Dermis microvascular lymphatic vessel endothelial cell (primary cell): ENCODE measurements around the gene RIGI. TPM values are rescaled to one million over a fixed set of nuclear protein-coding genes. Genes with fewer than 3 reads are reported as not detected.
"Not testable (repeated sequence)": the region's sequence is repeated elsewhere in the genome, so short reads cannot be mapped to it uniquely, and the experiment has no call there.

Experiments used
- DNase-seq, 2 donors: peaks; one replicate each; pipeline versions ENCODE4 v3.0.0 to v3.0.0-alpha.2; 2010; ENCODE audit warnings: low read depth in 2 of 2
- total RNA-seq: library from RNA; depleted of rRNA; stranded (reverse); fragments of >200 nt; gene quantifications from 2 replicates; pipeline ENCODE4 v1.2.1, GENCODE V29; 2014

Gene RIGI
- total RNA-seq, 1 donor from 2014 or later, result 15.3 TPM

DNA sequence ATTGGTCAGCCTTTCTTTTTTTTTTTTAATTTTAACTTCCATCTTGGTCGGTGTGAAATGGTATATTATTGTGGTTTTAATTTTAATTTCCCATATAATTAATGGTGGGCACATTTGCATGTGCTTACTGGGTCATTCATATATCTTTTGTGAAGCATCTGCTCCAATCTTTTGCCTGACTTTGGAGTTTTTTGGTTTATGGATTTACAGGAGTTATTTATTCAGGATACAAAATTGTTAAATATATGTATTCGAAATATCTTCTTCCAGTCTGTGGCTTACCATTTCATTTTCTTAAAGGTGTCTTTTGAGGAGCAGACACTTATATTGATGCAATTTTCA is 682 bp upstream of the RIGI start:
- DNase-seq, result no peak

DNA sequence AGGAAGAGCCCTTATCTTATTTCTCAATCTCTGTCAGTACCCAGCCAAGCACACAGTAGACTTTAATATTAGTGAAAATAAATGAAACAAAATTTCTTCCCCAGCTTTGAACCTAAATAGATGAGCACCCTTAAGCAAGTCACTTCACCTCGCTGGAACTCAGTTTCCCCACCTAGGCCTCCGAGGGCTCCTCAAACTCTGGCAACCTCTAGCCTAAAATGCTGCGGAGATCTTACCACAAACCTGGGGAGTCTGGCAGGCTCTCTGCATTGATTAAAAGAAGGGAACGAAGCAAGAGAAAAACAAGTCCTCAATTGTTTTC is 326 bp downstream of the RIGI start:
- no peak for DNase-seq

DNA sequence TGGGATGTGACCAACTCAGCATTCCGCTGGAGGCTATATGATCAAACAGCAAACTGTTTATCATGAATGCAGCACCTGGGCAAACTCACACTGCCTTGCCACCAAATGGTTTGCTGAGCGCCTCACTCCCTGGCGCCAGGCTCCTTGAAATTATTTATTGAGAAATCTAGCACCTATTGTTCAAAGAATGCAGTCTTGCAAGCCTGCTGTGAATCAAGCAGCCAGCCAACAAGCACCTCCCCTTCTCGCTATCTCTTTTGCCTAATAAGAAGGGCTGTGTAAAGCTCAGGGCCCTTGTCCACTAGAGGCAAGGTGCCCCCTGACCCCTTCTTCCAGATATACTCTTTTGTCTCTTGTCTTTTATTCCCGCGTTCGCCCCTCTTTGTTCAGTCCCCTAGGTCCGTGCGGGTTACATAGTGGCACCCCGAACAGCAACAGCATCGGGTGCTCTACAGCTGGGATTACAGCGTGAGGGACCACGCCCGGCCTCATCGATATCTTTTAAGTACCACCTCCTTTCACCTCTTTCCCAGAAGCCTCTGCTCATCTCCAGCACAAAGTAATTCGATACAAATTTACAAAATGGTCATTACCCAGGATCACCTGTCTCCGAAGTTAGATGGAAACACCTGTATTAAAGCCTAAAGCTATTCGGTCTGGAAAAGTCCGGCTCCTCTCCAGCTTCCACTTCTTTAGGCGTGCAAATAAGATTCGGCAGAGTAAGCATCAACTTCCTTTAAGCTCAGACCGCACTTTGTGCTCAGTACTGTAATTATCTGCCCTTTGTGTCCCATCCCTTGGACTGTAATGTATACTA is 896 bp downstream of the RIGI start:
- peak in 1 of 2 donors; percentile 29 for DNase-seq

DNA sequence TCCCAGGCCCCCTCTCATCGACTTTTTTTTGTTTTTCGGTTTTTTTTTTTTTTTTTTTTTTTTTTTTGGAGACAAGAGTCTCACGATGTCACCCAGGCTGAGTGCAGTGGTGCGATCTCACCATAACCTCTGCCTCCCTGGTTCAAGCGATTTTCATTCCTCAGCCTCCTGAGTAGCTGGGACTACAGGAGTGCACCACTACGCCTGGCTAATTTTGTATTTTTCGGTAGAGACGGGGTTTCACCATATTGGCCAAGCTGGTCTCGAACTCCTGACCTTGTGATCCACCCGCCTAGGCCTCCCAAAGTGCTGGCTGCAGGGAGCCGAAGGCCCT is 1.5 kb downstream of the RIGI start:
- DNase-seq, result not testable (repeated sequence)

DNA sequence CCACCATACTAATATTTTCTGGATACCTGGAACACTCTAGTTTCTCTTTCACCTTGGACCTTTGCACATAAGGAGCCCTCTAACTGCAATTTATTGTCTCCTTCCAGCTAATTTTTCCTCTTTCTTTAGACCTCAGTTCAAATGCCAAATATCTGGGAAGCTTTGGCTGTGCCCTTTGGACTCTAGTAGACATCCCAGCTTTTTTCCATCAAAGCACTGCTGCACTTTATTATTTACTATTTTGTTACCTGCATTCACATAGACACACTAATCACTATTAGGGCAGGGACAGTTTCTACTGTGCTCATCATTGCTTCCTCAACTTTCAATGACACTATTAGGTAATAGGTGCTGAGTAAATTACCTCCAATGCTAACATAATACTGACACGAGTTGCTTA is 2.1 kb downstream of the RIGI start:
- no peak for DNase-seq

DNA sequence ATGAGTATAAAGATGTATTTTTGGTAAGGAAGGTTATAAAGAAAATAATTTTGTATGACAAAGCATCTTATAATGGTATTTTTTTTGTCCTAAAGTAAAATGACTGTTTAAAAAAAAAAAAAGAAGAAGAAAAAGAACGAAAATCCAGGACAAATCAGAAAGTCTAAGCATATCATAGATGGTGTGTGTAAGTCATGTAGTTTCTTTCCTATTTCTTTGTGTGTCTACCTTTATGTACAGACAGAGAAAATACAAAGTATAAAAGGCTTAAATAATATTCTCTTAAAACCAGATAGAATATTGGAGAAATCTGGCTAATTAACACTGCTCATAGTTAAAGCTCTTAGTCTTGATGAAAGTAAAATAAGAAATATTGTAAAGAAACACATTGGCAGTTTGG is 7.7 kb downstream of the RIGI start:
- no peak for DNase-seq

DNA sequence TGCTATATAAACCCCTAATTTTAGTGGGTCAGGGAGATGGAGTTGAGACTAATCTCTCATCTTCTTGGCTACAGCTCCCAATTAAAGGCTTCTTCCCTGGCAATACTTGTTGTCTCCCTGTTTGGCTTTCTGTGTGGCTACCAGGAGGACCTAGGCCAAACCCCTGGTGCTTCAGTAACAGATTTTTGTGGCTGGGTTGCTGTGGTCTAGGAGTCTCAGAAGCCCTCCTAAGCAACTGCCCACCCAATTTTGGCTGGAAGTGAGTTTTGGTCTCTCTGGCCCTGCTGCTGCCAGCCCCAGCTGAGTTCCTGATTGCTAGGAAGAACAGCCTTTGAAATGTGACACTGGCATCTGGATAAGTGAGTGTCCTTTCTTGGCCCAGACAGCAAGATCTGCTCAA is 9.8 kb downstream of the RIGI start:
- DNase-seq, result no peak

DNA sequence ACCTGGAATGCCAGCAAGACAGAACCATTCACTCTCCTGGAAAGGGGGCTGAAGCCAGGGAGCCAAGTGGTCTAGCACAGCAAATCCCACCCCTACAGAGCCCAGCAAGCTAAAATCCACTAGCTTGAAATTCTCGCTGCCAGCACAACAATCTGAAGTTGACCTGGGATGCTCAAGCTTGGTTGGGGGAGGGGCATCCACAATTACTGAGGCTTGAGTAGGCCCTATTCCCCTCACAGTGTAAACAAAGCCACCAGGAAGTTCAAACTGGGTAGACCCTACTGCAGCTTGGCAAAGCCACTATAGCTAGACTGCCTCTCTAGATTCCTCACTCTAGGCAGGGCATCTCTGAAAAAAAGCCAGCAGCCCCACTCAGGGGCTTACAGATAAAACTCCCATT is 17.3 kb downstream of the RIGI start:
- no peak for DNase-seq

DNA sequence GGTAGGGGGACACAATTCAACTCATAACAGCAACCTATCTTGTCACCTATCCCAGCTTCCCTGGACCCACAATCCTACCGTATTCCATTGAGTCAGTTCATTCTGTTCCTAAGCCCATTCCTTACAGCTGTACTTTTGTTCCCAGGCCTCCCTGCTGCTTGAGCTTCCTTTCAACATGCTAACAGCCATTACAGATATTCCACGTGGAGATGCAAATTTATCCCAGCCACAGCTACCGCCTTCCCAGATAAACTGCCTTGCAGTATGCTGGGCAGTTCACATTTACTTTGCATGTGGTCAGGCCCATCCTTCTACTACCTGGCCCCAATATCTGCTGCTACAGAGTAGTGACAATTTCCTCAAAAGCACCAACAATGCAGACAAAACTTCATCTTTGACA is 23.0 kb downstream of the RIGI start:
- DNase-seq, result no peak

DNA sequence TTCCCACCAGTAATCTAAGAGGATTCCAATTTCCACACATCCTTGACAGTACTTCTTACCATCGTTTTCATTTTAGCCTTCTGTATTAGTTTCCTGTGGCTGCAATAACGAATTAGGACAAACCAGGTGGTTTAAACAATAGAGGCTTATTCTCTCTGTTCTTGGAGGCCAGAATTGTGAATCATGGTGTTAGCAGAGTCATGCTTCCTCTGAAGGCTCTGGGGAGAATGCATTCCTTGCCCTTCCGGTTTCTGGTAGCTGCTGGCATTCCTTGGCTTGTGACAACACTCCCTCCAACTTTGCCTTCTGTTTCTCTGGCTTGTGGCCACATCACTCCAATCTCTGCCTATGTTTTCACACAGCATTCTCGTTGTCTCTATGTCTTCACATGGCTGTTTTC is 23.5 kb downstream of the RIGI start:
- peak in 1 of 2 donors; percentile 87 for DNase-seq

DNA sequence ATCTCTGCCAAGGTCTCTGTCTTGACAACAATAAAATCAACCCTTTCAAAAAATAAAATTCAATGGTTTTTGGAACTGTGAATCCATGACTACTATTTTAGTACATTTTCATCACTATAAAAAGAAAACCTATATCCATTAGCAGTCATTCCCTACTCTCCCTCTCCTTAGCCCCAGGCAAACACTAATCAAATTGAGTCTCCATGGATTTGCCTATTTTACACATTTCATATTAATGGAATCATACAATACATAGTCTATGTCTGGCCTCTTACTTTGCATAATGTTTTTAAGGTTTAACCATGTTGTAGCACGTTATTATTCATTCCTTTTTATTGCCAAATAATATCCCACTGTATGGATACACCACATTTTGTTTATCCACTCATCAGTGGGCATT is 24.1 kb downstream of the RIGI start:
- no peak for DNase-seq

DNA sequence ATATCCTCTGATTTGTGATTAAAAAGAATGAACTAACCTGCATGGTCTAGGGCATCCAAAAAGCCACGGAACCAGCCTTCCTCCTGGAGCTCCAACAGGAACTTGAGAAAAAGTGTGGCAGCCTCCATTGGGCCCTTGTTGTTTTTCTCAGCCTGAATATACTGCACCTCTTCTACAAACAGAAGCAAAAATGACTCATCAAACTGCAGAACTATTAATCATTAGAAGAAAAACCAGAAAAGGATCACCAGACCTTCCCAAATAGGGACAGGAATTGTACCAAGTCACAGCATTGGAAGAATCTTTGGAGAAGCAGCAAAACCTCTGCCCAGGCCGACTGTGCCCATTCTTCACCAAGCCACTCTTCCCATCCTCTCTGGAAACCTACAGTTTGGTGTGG is 25.2 kb downstream of the RIGI start:
- DNase-seq, result peak in 1 of 2 donors; percentile 58

DNA sequence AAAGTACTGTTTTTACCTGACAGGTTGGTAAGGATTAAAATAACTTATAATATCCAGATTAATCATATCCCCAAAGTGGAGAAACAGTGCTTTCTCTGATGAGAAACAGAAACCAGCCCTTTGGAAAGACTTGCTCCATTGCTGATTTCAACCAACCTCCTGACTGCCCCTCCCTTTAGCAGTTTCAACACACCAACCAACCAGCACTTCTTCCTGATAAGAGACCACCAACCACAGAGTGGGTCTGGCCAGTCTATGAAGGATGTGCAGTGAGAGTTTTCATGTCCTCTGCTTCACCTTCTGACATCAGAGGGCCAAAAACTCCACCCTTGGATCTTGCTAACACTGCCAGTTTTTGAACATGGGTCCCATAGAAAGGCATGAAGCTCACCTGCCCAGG is 28.1 kb downstream of the RIGI start:
- no peak for DNase-seq

DNA sequence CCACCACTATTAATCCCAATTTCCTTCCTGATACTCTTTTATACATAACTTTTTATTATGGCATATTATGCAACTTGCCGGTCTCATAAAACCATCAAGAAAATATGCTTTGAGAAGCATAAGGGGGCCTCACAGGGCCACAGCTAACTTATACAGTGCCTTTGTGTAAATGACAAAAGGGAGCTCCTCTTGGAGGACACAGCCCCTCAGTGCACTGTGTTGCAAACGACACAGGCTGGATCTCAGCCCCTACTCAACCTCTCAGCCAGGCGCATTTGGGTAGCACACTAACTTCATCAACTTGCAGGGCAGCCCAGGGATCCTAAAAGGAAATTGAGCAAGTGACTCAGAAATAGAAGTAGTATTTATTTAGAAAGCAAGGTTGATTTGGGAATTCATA is 35.4 kb downstream of the RIGI start:
- DNase-seq, result no peak

DNA sequence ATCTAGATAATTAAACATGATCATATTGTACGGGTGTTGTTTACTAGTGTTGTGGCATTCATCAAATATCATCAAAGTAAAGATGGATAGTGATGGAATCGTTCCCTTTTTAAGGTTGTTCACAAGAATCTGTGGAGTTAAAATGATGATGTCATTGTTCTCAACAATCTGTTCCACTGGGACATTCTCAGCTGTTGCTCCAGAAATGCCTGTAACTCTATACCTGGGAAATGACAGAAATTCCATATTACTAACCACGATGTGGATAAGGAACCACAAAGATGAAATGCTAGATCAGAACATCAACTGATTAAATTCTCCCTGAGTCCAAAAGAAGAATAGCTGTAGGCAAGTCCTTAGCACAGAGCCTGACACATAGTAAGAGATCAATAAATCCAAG is 38.0 kb downstream of the RIGI start:
- no peak for DNase-seq

DNA sequence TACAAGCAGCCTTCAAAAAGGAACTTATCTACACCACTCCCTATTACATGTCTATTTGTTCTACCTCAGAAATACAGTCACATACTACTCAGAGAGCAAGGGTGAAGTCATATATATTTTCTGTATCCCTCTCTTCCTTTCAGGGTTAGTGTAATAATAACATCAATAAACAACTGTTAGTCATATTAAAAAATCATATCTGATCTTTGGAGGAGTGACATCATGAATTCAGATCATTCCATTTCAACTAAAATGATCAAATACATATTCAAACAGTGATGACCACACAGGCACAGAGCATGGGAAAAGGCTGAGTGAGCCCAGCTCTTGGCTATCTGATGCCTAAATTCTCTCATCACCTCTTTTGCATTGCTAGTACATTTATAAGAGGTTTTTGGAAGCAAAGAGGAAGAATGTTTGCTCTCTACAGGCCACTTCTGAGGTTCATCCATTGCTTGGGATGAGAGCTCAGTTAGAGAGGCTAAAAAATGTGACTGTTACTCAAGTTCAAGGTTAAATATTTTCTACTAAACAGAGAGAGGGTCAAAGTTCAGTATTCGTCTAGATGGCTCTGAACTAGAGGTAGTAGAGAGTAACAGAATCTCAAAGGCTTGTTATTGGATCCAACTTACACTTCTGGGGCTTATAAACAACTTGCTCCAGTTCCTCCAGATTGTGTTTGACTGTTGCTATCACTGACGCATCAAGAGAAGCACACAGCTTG is 39.0 kb downstream of the RIGI start:
- no peak for DNase-seq

DNA sequence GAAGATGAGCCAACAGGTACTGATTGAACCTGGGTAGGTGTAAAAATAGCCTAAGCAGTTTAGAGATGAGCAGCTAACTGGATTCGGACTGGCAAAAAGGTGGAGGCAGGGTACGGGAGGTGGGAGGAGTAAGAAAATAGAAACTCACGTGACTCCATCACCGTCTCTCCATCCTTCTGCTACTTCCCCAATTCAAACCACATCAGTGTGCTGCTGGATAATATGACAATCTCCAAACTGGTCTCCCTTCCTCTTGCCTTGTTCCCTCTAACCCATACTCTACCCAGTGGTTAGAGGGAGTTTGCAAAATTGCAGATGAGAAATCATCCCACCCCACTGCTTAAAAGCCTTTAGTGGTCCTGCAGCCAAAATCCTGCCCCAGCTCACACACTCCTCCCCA is 42.7 kb downstream of the RIGI start:
- no peak for DNase-seq

Other genes with a start within 250 kb of the RIGI start
- gene ACO1, start 141.6 kb downstream of the RIGI start, total RNA-seq, result 22.9 and 41.8 TPM in 2 replicates
- 1.1 and 5.3 TPM in 2 replicates for gene SMIM27, start 26.1 kb upstream of the RIGI start, total RNA-seq
- 24.3 and 29.3 TPM in 2 replicates for gene TOPORS, start 26.4 kb upstream of the RIGI start, total RNA-seq
- gene NDUFB6, start 47.0 kb upstream of the RIGI start, total RNA-seq, result 25.4 and 43.3 TPM in 2 replicates
- under 0.01 TPM in 2 replicates for gene TAF1L, start 109.5 kb upstream of the RIGI start, total RNA-seq